SK-N-MC (cell line): Measurements from ENCODE around the gene CACNA1C.

Source experiments
- DNase-seq: peaks from one replicate; pipeline ENCODE4 v3.0.0-alpha.2; 2011; ENCODE audit warnings: low read depth, low spot score
- H3K27ac ChIP-seq: fragments of 200-600 bp; sonication (generic); 2 replicates; pipeline ENCODE4 v1.5.1; 2016; ENCODE audit warnings: mixed run types
- H3K36me3 ChIP-seq: fragments of 200-600 bp; sonication (generic); 2 replicates; pipeline ENCODE4 v1.6.1; 2017; ENCODE audit warnings: antibody characterized with exemption, low read length, mixed read lengths; ENCODE audit not compliant: insufficient read depth
- H3K4me3 ChIP-seq: fragments of 200-600 bp; sonication (generic); 2 replicates; pipeline ENCODE4 v1.5.1; 2016
- H3K9ac ChIP-seq: fragments of 200-600 bp; sonication (generic); 2 replicates; pipeline ENCODE4 v1.8.0; 2017; ENCODE audit warnings: mixed run types, mixed read lengths; ENCODE audit not compliant: insufficient read length
- H3K9me3 ChIP-seq: fragments of 200-600 bp; sonication (generic); 2 replicates; pipeline ENCODE4 v1.6.1; 2017; ENCODE audit warnings: low read depth, mild to moderate bottlenecking, antibody characterized with exemption, low read length, moderate library complexity, mixed read lengths
- EZH2 ChIP-seq: fragments of 200-600 bp; sonication (generic); IDR thresholded peaks from one replicate; pipeline ENCODE4 v1.6.1; 2017; ENCODE audit warnings: antibody characterized with exemption
- FOXP2 ChIP-seq: optimal IDR thresholded peaks from 2 replicates; pipeline ENCODE3; 2011; ENCODE audit warnings: mild to moderate bottlenecking, moderate library complexity; ENCODE audit not compliant: insufficient read depth; ENCODE audit errors: extremely low read length, control extremely low read depth
- POLR2AphosphoS5 ChIP-seq: IDR thresholded peaks from 2 replicates; pipeline ENCODE4 v1.6.1; 2012; ENCODE audit warnings: mild to moderate bottlenecking, low read depth, low read length, borderline replicate concordance

The CACNA1C gene

GRCh38 chr12:2080604-2081003, 27.8 kb downstream of the CACNA1C start:
- H3K4me3 ChIP-seq, result no peak overlapping the region
- no peak for TF ChIP-seq EZH2
- no peak overlapping the region for H3K27ac ChIP-seq
- H3K9ac ChIP-seq, result no peak overlapping the region
- no peaks in the 10 kb centered on the region for H3K36me3 ChIP-seq
- no peak for DNase-seq
- no peaks in the 10 kb centered on the region for H3K9me3 ChIP-seq

GRCh38 chr12:2082321-2082720, 29.5 kb downstream of the CACNA1C start:
- H3K9ac ChIP-seq, result no peak overlapping the region
- H3K9me3 ChIP-seq, result no peaks in the 10 kb centered on the region
- no peak overlapping the region for H3K27ac ChIP-seq
- DNase-seq, result no peak
- no peaks in the 10 kb centered on the region for H3K36me3 ChIP-seq
- no peak for TF ChIP-seq EZH2
- no peak for TF ChIP-seq POLR2AphosphoS5
- TF ChIP-seq FOXP2, result no peak
- H3K4me3 ChIP-seq, result no peak overlapping the region

- H3K4me3 ChIP-seq, result no peak overlapping the region
- no peak overlapping the region for H3K9ac ChIP-seq
- no peak for DNase-seq
- TF ChIP-seq EZH2 (no peak), FOXP2 (no peak), POLR2AphosphoS5 (no peak)
- H3K27ac ChIP-seq, result no peak overlapping the region
- H3K36me3 ChIP-seq, result no peaks in the 10 kb centered on the region
- no peaks in the 10 kb centered on the region for H3K9me3 ChIP-seq
Measured at GRCh38 chr12:2083008-2083407, 30.2 kb downstream of the CACNA1C start.

- H3K9ac ChIP-seq, result no peak overlapping the region
- no peaks in the 10 kb centered on the region for H3K36me3 ChIP-seq
- H3K4me3 ChIP-seq, result no peak overlapping the region
- no peak overlapping the region for H3K27ac ChIP-seq
- DNase-seq, result no peak
- TF ChIP-seq FOXP2 (no peak), EZH2 (no peak)
- H3K9me3 ChIP-seq, result no peaks in the 10 kb centered on the region
Measured at GRCh38 chr12:2083561-2083960, 30.8 kb downstream of the CACNA1C start.

- no peak overlapping the region for H3K4me3 ChIP-seq
- no peak for TF ChIP-seq EZH2
- no peak for DNase-seq
- H3K27ac ChIP-seq, result no peak overlapping the region
- H3K36me3 ChIP-seq, result no peaks in the 10 kb centered on the region
- no peaks in the 10 kb centered on the region for H3K9me3 ChIP-seq
- H3K9ac ChIP-seq, result no peak overlapping the region
Measured at GRCh38 chr12:2084553-2085296, 31.9 kb downstream of the CACNA1C start.

- no peak for TF ChIP-seq FOXP2
- no peak for TF ChIP-seq POLR2AphosphoS5
- TF ChIP-seq EZH2, result no peak
- H3K4me3 ChIP-seq, result no peak overlapping the region
- no peaks in the 10 kb centered on the region for H3K36me3 ChIP-seq
- no peaks in the 10 kb centered on the region for H3K9me3 ChIP-seq
- H3K9ac ChIP-seq, result no peak overlapping the region
- H3K27ac ChIP-seq, result no peak overlapping the region
- DNase-seq, result no peak
Measured at GRCh38 chr12:2092354-2092753, 39.6 kb downstream of the CACNA1C start.

- H3K9me3 ChIP-seq, result no peaks in the 10 kb centered on the region
- H3K27ac ChIP-seq, result no peak overlapping the region
- no peak overlapping the region for H3K9ac ChIP-seq
- no peak for TF ChIP-seq POLR2AphosphoS5
- no peak for TF ChIP-seq FOXP2
- TF ChIP-seq EZH2, result no peak
- H3K36me3 ChIP-seq, result no peaks in the 10 kb centered on the region
- no peak for DNase-seq
- no peak overlapping the region for H3K4me3 ChIP-seq
Measured at GRCh38 chr12:2092890-2093289, 40.1 kb downstream of the CACNA1C start.

GRCh38 chr12:2094597-2094996, 41.8 kb downstream of the CACNA1C start:
- Histone ChIP-seq H3K36me3 (no peaks in the 10 kb centered on the region), H3K9ac (no peak overlapping the region)
- no peak for TF ChIP-seq EZH2
- TF ChIP-seq POLR2AphosphoS5, result no peak
- TF ChIP-seq FOXP2, result no peak

GRCh38 chr12:2095878-2096277, 43.1 kb downstream of the CACNA1C start:
- H3K9me3 ChIP-seq, result no peaks in the 10 kb centered on the region
- no peak for TF ChIP-seq EZH2
- TF ChIP-seq POLR2AphosphoS5, result no peak
- no peak for TF ChIP-seq FOXP2
- DNase-seq, result no peak
- no peak overlapping the region for H3K9ac ChIP-seq
- H3K27ac ChIP-seq, result no peak overlapping the region
- no peaks in the 10 kb centered on the region for H3K36me3 ChIP-seq
- no peak overlapping the region for H3K4me3 ChIP-seq

More at GRCh38 chr12:2094597-2094996, 41.8 kb downstream of the CACNA1C start:
- Histone ChIP-seq H3K27ac (no peak overlapping the region), H3K4me3 (peak overlapping the region; percentile 40), H3K9me3 (no peaks in the 10 kb centered on the region)
- DNase-seq, result no peak

GRCh38 chr12:2097617-2098016, 44.8 kb downstream of the CACNA1C start:
- Histone ChIP-seq H3K27ac (no peak overlapping the region), H3K9me3 (no peaks in the 10 kb centered on the region), H3K36me3 (no peaks in the 10 kb centered on the region), H3K9ac (no peak overlapping the region), H3K4me3 (no peak overlapping the region)
- TF ChIP-seq EZH2, result no peak
- DNase-seq, result no peak
